ENCODE measurements around the gene SUSD2.

DNA sequence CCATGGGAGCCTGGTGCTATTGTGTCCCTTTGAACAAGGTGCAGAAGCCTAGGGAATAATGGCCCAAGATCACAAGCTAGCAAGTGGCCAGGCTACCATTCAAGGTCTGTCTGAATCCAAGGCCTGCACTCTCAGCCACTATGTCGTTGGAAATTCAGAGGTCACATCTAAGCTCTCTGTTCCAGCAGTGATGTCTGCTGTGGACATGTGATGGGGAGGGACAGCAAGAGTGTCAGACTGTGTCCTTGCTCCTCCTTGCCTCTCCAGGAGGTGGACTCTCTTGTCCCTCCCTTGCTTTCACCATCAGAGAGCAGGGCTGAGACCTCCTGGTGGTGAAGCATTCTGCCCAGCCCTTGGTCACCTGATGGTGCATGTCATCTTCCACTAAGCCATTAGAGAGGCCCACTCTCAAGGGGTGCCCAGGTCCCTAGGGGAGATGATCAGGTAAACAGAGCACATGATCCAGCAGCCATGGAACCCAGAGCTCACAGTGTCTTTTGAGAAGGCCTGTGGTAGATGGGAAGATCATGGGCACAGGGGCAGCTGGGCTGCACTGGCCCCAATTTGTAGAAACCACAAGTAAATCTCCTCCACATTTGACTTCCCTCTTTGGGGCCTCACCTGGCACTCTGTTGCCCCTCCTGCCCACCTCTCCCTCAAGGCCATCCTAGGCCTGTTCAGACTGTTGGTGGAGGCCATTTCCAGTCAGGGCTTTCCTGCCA, 37.1 kb upstream of the SUSD2 start:
- TF ChIP-seq, protein P1, sequence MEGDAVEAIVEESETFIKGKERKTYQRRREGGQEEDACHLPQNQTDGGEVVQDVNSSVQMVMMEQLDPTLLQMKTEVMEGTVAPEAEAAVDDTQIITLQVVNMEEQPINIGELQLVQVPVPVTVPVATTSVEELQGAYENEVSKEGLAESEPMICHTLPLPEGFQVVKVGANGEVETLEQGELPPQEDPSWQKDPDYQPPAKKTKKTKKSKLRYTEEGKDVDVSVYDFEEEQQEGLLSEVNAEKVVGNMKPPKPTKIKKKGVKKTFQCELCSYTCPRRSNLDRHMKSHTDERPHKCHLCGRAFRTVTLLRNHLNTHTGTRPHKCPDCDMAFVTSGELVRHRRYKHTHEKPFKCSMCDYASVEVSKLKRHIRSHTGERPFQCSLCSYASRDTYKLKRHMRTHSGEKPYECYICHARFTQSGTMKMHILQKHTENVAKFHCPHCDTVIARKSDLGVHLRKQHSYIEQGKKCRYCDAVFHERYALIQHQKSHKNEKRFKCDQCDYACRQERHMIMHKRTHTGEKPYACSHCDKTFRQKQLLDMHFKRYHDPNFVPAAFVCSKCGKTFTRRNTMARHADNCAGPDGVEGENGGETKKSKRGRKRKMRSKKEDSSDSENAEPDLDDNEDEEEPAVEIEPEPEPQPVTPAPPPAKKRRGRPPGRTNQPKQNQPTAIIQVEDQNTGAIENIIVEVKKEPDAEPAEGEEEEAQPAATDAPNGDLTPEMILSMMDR (conservative IDR thresholded peaks at IDR 0.05; ENCODE audit: low read length): no peak
- no peak for TF ChIP-seq EZH2phosphoT487 (IDR thresholded peaks at IDR 0.05; ENCODE audit: borderline replicate concordance, low read depth, low read length)
